GM19025 (cell line): Measurements from ENCODE around the gene ZNF683.
"Not testable (repeated sequence)": the region's sequence is repeated elsewhere in the genome, so short reads cannot be mapped to it uniquely, and the experiment has no call there.

Source experiments
- ATAC-seq: cut with Tn5 transposase; IDR thresholded peaks from one replicate; pipeline ENCODE4 v1.9.1; 2021; ENCODE audit warnings: mild to moderate bottlenecking, low read depth, moderate library complexity; ENCODE audit not compliant: unreplicated experiment

ZNF683 gene

DNA sequence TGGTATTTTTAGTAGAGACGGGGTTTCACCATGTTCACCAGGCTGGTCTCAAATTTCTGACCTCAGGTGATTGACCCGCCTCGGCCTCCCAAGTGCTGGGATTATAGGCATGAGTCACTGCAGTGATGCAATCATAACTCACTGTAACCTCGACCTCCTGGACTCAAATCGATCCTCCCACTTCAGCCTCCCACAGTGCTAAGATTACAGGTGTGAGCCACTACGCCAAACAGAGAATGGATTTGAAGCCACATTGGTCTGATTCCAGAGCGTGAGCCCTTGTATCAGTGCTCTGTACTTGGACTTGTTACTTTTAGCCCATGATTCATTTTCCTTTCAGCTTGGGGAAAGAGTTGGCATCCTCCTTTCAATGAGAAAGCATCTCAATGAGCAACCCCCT is 14.9 kb upstream of the ZNF683 start:
- no peak for ATAC-seq

DNA sequence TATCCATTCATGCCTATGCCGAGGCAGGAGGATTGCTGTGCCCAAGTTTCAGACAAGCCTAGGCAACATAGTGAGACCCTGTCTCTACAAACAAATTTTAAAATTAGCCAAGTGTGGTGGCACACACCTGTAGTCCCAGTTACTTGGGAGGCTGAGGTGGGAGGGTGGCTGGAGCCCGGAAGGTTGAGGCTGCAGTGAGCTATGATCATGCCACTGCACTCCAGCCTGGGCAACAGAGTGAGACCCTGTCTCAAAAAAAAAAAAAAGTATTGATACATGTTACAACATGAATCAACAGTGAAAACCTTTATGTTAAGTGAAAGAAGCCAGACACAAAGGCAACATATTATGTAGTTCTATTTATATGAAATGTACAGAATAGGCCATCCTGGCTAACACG is 12.5 kb upstream of the ZNF683 start:
- ATAC-seq, result not testable (repeated sequence)

DNA sequence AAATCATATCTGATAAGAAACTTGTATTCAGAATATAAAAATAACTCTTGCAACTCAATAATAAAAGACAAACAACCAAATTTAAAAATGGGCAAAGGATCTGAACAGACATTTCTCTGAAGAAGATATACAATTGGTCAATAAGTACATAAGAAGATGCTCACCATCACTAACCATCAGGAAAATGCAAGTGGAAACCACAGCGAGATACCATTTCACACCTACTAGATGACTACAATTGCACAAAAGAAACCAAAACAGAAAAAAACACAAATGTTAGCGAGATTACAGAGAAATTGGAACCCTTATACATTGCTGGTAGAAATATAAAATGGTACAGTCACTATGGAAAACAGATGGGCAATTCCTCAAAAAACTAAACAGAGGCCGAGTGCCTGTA is 11.5 kb upstream of the ZNF683 start:
- no peak for ATAC-seq

DNA sequence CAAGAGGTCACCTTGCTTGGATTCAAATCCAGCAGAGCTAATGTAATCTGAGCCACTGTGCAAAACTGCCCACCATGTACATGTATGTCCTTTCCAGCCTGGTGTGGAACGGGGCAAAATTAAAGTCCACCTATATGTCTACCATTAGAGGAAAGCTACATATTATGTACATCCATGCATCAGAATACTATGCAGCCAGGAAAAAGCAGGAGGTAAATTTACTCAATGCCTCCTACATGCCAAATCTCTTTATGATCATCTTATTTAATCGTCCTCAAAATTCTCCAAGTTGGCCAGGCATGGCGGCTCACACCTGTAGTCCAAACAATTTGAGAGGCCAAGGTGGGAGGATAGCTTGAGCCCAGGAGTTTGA is 6.3 kb upstream of the ZNF683 start:
- no peak for ATAC-seq

DNA sequence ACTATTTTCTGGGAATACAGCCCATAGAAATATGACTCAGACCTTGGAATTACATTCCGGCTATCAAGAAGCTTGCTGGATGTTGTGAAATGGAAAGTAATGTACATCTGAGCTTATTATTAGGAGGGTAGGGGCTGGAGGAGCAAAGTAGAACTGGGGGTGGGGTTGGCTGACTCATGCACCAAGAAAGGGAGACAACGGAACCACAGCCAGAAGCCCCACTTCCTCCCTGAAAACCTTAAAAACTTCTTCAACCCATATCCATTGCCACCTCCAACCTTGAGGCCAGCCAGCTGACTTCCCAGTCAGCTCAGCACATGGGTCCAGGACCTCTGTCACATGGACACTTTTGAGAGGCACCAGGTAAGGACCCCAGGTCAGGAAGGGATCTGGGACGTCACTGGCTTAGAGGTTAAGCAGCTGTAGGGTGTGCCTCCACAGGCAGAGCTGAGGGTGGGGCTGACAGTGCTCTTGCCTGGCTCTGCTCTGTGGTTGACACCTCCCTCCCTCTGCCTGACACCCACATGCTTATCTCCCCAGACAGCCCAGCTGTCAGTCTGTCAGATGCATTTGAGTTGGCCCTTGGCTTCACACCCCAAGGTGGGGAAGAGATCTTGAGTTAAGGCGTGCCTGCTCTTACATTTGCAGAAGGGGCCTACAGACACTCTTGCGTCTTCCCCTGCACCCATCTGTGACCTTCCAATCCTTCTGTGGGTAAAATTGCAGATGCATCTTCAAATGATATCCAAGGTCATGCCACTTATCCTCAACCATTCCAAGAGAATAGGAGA is 5.7 kb upstream of the ZNF683 start:
- peak; percentile 87 for ATAC-seq

DNA sequence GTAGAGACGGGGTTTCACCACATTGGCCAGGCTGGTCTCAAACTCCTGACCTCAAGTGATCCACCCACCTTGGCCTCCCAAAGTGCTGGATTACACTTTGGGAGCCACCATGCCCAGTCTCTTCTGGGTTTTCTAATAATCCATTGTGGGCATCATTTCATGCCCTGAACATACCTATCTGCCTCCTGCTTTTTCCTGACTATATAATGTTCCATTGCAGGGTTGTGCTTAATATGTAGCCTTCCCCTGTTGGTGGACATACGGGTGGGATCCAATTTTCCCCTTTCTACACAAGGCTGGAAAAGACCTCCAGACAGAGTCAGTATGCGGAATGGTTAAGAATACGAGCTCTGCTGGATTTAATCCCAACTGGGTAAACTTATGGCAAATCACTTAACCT is 3.5 kb upstream of the ZNF683 start:
- ATAC-seq, result no peak

DNA sequence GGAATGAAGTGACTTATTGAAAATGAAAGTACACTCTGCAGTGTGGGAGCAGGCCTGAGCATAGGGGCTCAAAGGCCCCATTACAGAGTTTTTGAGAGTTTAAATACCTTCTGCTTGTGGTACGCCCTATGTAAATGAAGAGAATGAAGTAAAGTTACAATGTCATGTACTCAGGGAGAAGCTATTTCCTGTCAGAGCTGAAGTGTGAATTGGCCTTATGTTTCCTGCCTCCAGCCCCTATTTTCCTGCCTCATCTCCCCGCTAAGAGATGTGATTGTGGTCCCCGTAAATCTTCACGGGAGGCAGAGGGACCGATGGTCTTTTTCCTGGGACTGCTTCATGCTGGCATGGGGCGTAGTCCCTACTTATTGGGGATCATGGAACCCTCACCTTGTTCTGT is 2.5 kb upstream of the ZNF683 start:
- no peak for ATAC-seq

DNA sequence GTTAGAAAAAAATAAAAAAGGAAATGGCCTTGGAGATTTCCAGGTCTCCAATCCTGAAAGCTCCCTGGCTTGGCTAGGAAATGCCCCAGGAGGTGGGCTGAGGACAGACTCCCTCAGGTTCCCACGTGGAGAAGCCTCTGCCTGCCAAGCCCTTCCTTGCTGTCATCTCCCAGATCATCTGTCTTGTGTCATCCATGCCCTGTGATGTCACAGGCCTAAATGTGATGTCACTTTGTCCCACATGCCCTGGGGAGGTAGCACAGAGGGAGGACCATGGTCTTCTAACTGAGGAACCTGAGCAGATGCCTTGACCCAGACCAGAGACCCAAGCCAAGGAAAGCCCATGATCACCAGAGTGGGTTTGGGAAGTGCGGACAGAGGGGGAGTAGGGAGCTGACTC is 1.8 kb upstream of the ZNF683 start:
- ATAC-seq, result not testable (repeated sequence)

DNA sequence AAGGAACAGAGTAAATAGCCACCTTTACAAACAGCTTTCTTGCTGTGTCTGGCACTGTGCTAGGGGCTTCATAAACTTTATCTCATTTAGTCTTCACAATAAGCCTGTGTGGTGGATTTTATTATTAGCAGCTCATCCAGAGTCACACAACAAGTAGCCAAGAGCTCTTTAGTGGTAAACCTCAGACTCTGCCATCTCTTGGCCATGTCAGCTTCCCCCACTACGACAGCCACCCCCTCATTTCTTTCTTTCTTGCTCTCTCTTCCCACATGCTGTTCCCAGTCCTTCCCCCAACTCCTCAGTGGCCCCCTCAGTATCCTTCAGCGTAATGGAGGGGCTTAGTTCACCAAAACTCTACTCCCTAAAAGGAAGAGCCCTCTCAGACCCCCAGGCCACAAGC is 1.2 kb upstream of the ZNF683 start:
- ATAC-seq, result no peak

DNA sequence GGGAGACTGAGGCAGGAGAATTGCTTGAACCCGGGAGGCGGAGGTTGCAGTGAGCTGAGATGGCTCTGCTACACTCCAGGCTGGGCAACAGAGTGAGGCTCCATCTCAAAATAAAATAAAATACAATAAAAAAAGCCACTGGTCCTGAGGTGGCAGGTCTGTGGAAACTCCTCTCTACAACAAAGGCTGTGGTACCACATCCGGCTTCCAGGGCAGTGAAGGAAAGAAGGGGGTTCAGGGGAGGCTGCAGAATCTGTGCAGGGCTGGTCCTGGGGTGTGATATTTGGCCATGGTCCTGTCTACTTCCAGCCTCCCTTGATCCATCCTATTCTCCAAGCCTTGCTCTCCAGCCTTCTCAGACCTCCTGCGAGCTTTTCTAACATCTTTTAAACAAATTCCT is 731 bp upstream of the ZNF683 start:
- ATAC-seq, result no peak

DNA sequence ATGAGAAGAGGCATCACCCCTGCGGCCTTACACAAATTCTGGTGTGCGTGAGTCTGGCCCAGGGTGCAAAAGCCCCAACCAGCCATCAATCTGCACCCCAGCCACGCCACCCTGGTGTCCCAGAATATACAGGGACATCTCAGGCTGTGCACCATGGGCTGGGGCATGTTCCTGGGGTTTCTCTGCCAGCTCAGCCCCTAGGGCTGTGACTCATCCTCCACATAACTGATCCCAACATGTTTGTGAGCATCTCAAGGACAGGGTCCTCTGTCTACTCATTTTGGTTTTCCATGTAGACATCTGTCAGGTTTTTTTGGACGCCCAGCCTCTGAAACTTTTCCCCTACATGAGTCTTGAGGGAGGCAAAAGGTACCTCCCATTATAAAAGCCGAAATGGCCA is 511 bp downstream of the ZNF683 start:
- no peak for ATAC-seq

DNA sequence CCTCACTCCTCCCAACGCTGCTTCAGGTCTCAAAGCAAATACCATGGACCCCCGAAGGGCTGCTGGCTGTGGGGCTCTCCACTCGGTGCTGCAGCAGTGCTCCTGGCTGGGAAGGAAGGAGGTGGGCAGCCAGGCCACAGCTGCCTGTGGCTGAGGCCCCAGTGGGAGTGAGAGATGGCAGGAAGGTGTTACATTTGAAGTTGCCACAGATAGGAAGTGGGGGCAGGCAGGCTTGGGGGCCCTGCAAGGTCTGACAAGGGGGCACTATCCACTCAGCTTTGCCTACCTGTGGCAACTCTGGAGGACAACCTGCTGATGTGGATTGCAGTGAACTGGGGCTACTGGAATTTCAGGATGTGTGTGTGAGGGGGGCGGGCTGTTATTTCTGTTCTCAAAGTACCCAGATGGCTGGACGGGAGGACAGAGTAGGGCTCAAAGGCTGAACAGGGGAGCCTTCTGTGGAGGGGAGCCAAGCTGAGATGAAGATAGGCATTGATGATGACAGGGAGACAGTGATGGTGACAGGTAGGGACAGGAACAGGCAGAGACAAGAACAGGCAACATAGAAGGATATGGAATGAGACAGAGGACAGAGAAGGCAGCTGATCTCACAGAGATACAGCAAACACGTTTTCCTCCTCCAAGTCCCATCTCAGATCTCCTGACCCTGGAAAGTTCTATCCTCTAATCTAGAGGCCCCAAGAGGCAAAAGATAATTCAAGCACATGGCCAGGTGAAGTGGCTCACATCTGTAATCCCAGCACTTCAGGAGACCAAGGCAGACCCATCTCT is 1.8 kb downstream of the ZNF683 start:
- no peak for ATAC-seq

DNA sequence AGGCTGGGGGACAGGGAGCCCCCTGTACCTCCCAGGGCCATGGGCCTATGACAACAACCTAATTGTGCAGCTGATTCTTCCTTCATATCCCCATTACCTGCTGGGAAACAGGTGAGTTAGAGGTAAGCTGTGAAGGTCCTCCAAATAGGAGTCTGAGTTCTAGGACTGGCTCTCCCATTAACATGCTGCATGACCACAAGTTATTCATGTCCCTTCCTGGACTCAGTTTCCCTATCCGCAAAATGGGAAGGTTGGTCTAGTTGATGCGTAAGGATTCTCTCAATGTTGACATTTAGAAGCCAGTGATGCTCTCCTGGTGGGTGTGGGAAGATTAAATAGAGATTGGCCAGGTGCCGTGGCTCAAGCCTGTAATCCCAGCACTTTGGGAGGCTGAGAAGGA is 4.1 kb downstream of the ZNF683 start:
- ATAC-seq, result no peak

DNA sequence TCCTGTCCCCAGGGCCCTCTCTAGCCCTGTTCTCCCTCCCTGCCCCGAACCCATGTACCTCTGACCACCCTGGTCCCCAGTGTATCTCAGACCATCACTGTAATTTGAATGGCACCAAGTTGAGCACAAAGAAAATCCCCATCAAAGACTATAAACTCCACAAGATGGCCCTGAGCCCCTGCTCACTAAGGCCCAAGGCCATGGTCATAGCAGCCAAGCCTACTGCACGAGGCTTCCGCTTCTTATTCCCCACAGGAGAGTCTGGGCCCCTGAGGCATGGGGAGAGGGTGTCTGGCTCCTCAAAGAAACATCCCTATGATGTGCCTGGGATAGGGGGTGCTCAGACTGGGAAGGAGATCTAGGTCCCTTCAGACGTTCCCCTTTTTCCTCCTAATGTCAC is 4.5 kb downstream of the ZNF683 start:
- ATAC-seq, result no peak

DNA sequence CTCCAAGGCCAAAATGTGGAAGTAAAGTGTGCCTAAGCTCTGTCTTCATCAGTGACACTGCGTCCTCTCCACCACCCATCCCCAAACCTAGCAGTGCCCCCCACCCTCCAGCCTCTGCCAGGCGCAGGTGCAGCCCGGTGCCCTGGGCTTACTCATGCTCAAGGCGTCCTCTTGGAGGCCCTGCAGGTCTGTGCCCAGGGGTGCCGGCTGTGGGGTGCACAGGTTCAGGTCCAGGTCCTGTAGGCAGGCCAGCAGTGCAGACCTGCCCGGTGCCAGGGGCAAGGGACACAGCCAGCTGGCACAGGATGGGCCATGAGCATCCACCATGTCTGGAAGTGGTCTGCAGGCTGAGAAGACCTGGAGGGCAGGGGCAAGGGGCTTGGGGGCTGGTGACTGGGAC is 5.1 kb downstream of the ZNF683 start:
- ATAC-seq, result no peak

DNA sequence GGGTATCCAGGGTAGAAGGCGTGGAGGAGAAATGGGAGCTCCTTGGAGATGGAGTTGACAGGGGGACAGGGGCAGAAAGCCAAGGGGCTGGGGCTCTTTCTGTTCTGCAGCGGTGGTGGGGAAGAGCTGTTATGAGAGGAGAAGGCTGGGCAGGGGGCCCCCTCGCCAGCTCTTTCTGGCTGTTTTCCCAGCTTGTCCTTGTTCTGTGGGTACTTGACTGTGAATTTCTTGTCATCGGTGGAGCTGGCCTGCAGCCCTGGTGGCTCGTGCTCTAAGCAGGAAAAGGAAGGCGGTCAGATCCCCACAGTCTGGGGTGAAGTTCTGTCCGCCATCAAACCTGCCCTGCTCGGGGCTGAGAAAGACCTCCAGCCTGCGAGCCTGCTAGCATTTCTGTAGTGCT is 7.6 kb downstream of the ZNF683 start:
- ATAC-seq, result no peak

DNA sequence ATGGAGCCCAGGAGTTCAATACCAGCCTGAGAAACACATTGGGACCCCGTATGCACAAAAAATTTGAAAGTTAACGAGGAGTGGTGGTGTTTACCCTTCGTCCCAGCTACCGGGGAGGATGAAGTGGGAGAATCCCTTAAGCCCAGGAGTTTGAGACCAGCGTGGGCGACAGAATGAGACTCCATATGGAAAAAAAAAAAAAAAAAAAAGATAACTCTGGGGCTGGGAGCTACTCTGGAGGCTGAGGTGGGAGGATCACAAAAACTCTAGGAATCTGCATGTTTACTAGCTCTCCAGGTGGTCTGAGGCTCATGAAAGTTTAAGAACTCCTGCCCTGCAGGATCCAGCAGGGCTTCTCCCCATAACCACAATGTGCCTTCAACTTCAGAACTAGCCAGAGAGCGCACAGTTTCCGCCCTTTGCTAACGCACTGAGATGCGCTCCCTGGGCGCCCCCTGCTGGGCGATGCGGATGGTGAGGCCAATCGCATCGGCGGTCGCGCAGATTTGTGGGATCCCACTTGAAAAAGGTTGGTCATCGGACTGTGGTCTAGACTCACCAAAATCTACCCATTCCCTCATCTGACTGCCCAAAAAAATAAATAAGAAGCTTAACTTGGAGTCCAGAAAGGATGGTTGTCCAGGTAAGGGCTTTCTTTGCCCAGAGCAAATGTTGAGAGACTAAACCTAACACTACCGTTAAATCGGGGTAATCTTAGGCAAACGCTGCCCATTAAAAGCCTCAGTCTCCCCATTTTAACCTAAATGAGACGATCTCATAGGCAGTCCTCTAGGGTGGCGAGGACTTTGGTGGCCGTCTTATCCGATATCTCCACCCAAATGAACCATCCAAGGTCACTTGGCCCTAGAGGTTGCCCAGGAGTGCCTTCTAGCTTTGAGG is 8.8 kb downstream of the ZNF683 start:
- no peak for ATAC-seq

DNA sequence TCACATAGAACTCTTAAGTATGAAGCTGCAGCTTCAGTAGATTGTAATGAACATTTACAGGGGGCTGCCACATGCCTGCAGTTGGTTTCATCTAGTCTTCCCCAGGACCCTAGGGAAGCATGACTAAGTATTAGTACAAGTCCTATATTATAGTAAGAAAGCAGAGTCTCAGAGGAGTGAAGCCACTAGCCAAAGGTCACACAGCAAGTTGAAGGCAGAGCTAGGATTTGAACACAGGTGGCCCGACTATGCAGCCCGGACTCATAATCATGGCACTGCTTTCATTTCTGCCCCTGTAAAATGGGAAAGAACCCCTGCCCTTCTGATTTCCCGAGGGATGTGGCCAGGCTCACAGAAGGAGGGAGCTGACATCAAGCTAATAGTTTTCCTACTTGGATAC is 10.2 kb downstream of the ZNF683 start:
- no peak for ATAC-seq

DNA sequence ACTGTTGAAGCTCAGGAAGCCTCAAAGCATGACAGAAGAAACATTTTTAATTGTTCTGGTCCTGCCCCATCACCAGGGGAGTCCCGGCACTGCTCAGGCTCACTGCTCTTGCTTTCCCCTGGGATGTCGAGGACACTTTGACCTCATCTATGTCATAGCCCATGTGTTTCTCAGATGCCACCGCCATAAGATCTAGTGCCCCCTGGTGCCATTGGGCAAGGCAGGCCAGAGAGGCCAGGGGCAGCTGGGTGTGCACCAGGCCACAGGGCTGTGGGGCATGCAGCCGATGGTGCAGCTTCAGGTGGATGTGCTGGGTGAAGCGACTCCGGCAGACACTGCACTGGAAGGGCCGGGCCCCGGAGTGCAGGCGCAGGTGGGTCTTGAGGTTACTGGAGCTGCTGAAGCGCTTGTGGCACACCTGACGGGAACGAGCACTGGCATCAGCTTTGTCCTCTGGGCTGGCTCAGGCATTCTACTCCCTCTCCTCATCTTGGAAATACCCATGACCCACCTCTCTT is 10.9 kb downstream of the ZNF683 start:
- ATAC-seq, result no peak

DNA sequence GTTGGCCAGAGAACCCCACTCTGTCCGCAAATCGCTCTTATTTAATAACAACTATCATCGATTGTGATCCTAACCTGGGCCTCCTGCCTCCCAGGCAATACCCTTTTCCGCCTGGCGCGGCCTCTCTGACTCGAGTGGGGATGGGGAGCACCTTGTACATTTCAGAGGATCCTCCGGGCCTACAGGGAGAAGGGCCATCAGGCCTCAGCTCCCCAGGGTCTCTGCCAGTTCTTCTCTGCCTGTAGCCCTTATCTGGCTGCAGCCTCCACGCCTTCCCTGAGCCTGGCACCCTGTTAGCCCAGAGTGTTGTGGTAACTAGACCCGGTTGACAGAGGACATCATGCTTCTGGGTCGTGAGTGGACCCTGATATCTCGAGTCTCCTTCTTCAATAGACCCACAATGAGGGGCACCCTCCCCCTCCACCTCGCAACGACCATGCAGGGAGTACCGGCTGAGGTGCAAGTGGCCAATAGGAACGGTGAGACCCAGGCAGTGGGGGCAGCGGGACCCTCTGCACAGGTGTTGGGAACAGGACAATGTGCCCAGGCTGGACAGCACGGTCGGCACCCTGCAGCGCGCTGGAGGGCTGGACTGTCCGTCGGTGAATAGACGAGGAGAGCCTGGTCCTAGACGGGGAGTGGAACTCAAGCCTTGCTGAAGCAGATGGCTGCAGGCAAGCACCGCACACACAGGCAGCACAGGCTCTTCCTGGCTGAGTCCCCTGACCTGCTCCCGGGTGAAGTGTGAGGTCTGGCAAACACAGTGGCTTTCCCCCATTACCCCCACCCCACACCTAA is 11.5 kb downstream of the ZNF683 start:
- no peak for ATAC-seq
